ENCODE results near the gene MYMK.

The MYMK gene

GRCh38 chr9:133560311-133560710 lies 35.6 kb upstream of the MYMK start:
- in situ Hi-C loops (cut with HindIII; ENCODE audit: low sequenced_read_pairs), result loop anchor here (25.0 kb wide), 1 partner anchor 102 kb away; no protein-coding TSS in a partner anchor

DNA sequence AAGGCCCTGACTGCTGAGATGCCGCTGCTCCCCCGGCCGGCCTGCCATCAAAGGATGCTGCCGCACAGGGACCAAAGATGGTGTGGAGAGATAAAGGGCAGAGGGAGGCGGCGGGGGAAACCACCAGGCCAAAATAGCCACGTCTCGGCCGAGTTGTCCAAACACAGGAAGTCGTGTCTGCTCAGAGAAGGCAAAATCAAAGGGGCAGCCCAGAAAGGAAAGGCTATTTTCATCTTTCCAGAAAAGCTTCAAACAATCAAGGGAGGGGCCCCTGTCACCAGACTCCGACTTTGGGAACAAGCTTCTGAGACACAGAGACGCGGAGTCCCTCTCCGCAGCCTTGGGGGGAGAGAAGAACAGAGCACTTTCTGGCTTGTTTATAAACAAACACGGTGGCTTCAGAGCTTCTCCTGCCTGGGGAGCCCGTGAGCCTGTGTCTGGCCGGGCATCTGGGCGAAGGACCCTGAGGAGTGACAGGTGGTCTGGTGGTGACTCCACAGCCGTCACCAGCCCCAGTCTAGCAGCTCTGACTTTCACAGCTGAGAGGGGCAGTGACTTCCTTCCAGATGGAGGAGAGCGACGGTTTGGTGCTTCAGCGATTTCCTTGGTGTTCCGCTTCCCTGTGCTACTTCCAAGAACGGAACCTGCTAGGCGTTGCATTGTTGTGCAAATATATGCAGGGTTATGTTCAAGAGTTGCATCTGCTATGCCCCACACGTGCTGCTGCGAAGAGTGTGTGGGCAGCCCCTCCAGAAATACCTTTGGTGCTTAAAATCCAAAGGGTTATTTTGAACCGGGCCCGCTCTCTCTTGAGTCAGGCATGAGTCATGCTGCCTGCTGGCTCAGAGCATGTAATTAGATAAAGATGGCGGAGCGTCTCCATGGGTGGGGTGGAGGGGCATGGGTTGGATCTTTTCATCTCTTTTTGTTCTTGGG lies 33.7 kb upstream of the MYMK start:
- in situ Hi-C loops (cut with HindIII; ENCODE audit: low sequenced_read_pairs), result loop anchor here (25.0 kb wide), 1 partner anchor 104 kb away; no protein-coding TSS in a partner anchor

- in situ Hi-C loops (cut with HindIII; ENCODE audit: low sequenced_read_pairs), result loop anchor here (25.0 kb wide), 1 partner anchor 105 kb away; no protein-coding TSS in a partner anchor
Observed at GRCh38 chr9:133557581-133557980, 32.8 kb upstream of the MYMK start.

DNA sequence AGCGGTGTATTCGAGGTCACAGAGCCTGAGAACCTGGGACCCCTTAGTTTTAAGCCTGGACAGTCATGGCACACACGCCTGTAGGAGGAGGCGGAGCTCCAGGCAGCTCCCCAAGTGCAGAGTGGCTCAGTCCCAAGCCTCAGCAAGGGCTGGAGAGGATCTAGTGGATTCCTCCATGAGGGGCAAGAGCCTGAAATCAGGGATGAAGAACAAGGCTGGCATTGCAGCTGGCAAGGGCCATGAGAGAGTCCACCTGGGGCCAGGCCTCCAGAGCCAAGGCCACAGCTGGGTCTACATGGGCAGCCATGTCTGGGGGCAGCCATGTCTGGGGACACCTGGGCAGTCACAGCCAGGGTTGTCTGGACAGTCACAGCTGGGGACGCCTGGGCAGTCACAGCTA lies 31.6 kb upstream of the MYMK start:
- in situ Hi-C loops (cut with HindIII; ENCODE audit: low sequenced_read_pairs), result loop anchor here (25.0 kb wide), 1 partner anchor 106 kb away; no protein-coding TSS in a partner anchor

DNA sequence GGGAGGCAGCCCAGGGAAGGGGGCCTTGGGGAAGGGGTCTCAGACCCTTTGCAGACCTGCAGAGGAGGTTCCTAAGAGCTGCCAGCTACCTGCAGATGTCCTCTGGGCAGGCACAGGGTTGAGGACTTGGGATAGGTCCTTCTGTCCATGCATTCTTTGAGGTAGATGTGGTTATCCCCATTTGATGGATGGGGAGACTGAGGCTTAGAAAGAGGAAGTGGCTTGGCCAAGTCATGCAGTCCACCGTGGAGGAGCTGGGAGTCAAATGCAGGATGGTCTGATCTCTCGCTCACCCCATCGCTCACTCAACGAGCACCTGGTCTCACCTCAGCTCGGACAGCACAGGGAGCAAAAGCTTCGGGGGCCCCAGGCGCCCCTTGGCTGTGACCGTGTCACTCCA lies 30.0 kb upstream of the MYMK start:
- in situ Hi-C loops (cut with HindIII; ENCODE audit: low sequenced_read_pairs), result loop anchor here (25.0 kb wide), 1 partner anchor 108 kb away; no protein-coding TSS in a partner anchor

DNA sequence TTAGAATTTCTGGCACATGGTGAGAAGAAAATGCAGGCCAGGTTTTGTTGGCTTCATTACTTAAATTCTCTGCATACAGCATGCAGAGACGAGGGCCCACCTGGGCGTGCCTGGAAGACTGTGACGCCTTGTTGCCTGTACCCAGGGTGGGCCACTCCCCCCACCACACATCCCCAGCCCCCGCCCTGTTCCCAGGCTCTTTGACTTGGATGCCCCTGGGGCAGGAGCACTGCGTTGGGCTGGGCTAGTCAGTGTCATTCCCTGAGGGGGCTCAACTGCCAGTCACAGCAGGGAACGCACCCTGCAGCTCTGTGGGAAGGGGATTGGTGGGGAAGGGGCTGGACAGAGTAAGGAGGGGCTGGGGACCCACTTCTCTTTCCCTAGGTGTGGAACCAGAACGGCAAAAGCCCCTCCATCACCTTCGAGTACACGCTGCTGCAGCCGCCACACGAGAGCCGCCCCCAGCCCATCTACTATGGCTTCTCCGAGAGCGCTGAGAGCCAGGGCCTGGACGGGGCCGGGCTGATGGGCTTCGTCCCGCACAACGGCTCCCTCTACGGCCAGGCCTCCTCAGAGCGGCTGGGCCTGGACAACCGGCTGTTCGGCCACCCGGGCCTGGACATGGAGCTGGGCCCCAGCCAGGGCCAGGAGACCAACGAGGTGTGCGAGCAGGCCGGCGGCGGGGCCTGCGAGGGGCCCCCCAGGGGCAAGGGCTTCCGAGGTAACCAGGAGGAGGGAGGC lies 29.4 kb upstream of the MYMK start:
- in situ Hi-C loops (cut with HindIII; ENCODE audit: low sequenced_read_pairs), result loop anchor here (25.0 kb wide), 1 partner anchor 108 kb away; no protein-coding TSS in a partner anchor

DNA sequence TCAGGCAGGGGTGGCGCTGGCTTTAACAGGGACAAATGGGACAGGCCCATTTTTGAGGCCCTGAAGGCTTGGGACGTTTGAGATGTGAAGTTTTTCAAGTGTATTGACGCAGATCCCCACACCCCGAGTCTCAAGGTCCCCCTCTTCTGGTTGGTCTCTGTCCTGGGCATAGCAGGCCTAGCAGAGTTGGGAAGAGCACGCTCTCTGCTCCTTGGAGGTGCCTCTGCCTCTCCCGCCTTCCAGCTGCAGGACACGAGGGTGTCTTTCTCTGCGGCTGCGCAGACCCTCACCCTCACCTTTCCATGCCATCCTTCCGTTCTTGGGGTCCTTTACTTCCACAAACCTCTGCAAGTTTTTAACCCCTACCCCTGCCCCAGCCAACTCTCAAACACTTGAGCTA lies 28.4 kb upstream of the MYMK start:
- in situ Hi-C loops (cut with HindIII; ENCODE audit: low sequenced_read_pairs), result loop anchor here (25.0 kb wide), 1 partner anchor 109 kb away; no protein-coding TSS in a partner anchor

DNA sequence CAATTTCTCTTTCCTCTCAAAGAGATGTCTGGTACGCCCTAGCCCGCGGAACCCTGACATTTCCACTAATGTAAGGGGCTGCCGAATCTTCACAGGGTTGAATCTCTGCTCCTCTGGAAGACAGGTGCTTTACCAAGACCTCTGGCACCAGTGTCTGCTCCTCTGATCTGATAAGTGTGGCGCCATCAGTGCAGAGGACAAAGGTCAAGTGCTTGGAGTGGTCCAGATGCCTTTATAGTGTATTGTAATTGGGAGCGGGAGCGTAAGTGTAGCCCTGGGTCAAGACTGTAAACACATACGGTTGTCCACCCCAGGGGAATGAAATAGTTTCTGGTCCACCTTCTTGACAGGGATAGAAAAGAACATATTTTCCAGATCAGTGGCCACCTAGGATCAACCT lies 27.5 kb upstream of the MYMK start:
- in situ Hi-C loops (cut with HindIII; ENCODE audit: low sequenced_read_pairs), result loop anchor here (25.0 kb wide), 1 partner anchor 110 kb away; no protein-coding TSS in a partner anchor

DNA sequence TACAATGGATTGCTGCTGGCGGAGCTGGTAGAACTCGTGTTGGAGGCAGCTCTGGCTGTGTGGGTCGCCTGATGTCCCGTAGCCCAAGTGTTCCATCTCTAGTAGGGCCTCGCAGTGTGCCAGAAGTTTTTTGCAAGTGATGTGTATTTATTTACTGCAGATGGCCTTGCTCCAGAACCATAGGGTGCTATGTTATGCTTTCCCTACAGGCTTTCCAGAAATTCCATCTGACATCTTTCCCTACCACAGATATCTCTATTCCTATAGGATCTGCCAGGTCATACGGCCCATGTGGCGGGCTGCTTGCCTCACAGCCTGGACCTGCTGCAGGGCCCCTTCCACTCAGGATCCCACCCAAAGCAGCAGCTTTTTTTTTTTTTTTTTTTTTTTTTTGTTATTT lies 26.7 kb upstream of the MYMK start:
- in situ Hi-C loops (cut with HindIII; ENCODE audit: low sequenced_read_pairs), result loop anchor here (25.0 kb wide), 1 partner anchor 111 kb away; no protein-coding TSS in a partner anchor

- in situ Hi-C loops (cut with HindIII; ENCODE audit: low sequenced_read_pairs), result no loop called here
Observed at GRCh38 chr9:133547116-133547515, 22.4 kb upstream of the MYMK start.

- in situ Hi-C loops (cut with HindIII; ENCODE audit: low sequenced_read_pairs), result no loop called here
Observed at GRCh38 chr9:133546287-133546680, 21.5 kb upstream of the MYMK start.

GRCh38 chr9:133545494-133546286 lies 20.9 kb upstream of the MYMK start:
- in situ Hi-C loops (cut with HindIII; ENCODE audit: low sequenced_read_pairs), result no loop called here

DNA sequence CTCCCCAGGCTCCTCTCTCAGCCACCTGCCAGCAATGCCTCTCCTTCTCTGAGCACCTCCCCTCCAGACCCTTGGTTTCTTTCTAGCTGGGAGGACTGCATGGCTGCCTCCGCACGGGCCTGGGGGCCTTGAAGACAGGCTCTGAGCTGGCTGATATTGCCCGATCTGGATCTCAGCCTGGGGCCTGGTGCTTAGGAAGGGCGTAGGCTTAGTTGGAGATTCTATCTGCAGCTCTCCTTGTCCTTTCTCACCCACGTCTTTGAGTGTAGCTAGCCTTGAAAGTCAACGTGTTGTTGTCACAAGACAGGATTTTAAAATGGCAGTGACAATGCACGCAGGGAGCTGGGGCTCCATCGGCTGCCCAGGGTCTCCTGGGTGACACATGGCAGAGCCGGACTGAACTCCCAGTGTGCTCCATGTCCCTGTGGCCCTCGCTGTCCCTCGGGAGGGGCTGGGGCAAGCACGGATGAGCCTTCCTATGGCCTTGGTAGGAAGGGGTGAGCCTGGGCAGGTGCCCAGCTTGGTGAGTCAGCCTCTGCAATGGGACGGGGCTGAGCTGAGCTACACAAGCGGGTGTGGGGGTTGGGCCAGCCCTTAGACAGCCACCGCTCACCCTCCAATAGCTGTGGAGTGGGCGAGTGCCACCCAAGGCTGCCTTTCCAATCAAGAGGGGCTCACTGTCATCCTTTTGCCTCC lies 19.2 kb upstream of the MYMK start:
- in situ Hi-C loops (cut with HindIII; ENCODE audit: low sequenced_read_pairs), result no loop called here

- in situ Hi-C loops (cut with HindIII; ENCODE audit: low sequenced_read_pairs), result no loop called here
Observed at GRCh38 chr9:133542002-133542401, 17.2 kb upstream of the MYMK start.

- in situ Hi-C loops (cut with HindIII; ENCODE audit: low sequenced_read_pairs), result no loop called here
Observed at GRCh38 chr9:133540698-133541025, 15.9 kb upstream of the MYMK start.

DNA sequence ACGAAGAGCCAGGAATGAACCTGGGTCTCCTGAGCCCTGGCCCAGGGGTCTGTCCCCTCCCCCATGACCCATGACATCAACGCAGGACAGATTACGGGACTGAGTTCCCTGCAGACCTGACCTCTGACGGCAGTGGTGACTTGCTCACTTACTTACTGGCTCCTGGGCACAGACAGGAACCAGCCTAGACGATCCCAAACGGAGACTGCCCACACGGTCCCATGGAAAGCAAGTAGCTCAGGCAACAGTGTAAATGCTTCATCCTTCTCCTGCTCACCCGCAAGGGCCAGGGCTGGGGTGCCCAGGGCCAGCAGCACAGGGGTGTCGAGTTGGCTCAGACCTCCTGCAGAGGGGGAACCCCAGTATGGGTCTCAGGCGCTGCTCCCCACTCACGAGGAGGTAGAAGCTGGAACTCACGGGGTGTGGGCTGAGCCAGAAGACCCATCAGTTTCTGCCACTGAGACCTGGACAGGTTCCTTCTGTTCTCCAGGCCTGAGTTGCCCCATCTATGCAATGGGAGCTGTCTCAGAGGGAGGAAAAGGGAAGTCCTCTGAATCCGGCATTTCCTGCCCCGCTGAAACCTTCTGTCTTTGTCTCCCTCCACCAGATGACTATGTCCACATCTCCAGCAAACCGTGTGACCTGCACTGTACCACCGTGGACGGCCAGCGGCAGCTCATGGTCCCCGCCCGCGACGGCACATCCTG lies 15.4 kb upstream of the MYMK start:
- in situ Hi-C loops (cut with HindIII; ENCODE audit: low sequenced_read_pairs), result no loop called here

GRCh38 chr9:133538851-133539833 lies 14.4 kb upstream of the MYMK start:
- in situ Hi-C loops (cut with HindIII; ENCODE audit: low sequenced_read_pairs), result no loop called here

DNA sequence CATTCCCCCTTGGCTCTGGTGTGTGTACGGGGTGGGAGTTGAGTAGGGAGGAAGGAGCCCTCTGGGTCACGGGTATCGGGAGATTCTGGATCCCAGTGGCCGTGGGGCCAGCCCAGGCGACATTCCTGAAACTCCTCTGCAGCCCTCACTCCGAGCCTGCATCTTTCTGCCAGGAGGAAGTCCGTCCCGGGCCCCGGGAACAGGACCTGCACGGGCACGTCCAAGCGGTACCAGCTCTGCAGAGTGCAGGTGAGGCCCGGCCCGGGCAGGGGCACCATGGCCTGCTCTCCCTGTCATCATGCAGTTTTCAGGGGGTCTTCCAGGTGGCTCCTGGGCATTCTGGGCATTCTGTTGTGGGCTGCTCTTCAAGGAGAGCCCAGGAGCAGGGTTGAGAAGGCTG lies 13.4 kb upstream of the MYMK start:
- in situ Hi-C loops (cut with HindIII; ENCODE audit: low sequenced_read_pairs), result no loop called here

Measured in DLD1 (cell line).